IgD-negative memory B cell (primary cell): ENCODE results near the gene INSYN1. TPM values are rescaled to one million over a fixed set of nuclear protein-coding genes. Genes with fewer than 3 reads are reported as not detected.

Source experiments
- polyA plus RNA-seq: library from polyadenylated mRNA; unstranded; fragments of 300-500 nt; fragmentation: Illumina TruSeq; gene quantifications from one replicate; pipeline ENCODE4 v1.2.3, GENCODE V29; 2021

The INSYN1 gene
- polyA plus RNA-seq, 1 donor from 2014 or later = not detected

Other genes starting within 250 kb of the INSYN1 start
- gene NPTN, start 120.0 kb downstream of the INSYN1 start, polyA plus RNA-seq = 27.1 TPM
- not detected for gene CD276, start 69.0 kb downstream of the INSYN1 start, polyA plus RNA-seq
- gene TBC1D21, start 120.2 kb upstream of the INSYN1 start, polyA plus RNA-seq = not detected
- 0.55 TPM for gene LOXL1, start 173.1 kb upstream of the INSYN1 start, polyA plus RNA-seq
- gene STOML1, start 238.9 kb upstream of the INSYN1 start, polyA plus RNA-seq = 6.6 TPM
- gene PML, start 241.4 kb upstream of the INSYN1 start, polyA plus RNA-seq = 43.4 TPM